Psoas muscle (tissue), 8 donors: ENCODE results near the gene ATAD3C. TPM values are rescaled to one million over a fixed set of nuclear protein-coding genes. Genes with fewer than 3 reads are reported as not detected.
"Not testable (repeated sequence)": the region's sequence is repeated elsewhere in the genome, so short reads cannot be mapped to it uniquely, and the experiment has no call there.

Experiments
- ATAC-seq, 4 donors: fragments of 200-7000 bp; cut with Tn5 transposase; one replicate each; pipeline ENCODE4 v1.9.1; 2020; ENCODE audit warnings: moderate library complexity in 3 of 4, mild to moderate bottlenecking in 2 of 4
- DNase-seq, 2 donors: peaks; one replicate each; pipeline ENCODE4 v3.0.0-alpha.2; 2020
- H3K27ac ChIP-seq: fragments of 200-600 bp; one replicate; pipeline ENCODE4 v1.8.0; 2022
- H3K27me3 ChIP-seq, 3 donors: fragments of 200-600 bp in 1 of 3; one replicate each; pipeline versions ENCODE4 v1.6.1 to v1.8.0; 2013 to 2022; ENCODE audit warnings: low read length in 2 of 3, mild to moderate bottlenecking in 2 of 3, moderate library complexity in 1 of 3; ENCODE audit not compliant: insufficient read depth in 3 of 3
- H3K36me3 ChIP-seq, 2 donors: fragments of 200-600 bp in 1 of 2; one replicate each; pipeline versions ENCODE4 v1.6.1 to v1.8.0; 2013 to 2022; ENCODE audit warnings: low read depth in 1 of 2, mild to moderate bottlenecking in 1 of 2, moderate library complexity in 1 of 2; ENCODE audit not compliant: insufficient read depth in 1 of 2
- H3K4me1 ChIP-seq: fragments of 200-600 bp; one replicate; pipeline ENCODE4 v1.8.0; 2022
- H3K4me3 ChIP-seq: fragments of 200-600 bp; one replicate; pipeline ENCODE4 v1.8.0; 2022; ENCODE audit warnings: mild to moderate bottlenecking
- H3K9me3 ChIP-seq: fragments of 200-600 bp; one replicate; pipeline ENCODE4 v1.8.0; 2022
- CTCF ChIP-seq: fragments of 200-600 bp; IDR thresholded peaks from one replicate; pipeline ENCODE4 v1.8.0; 2022; ENCODE audit warnings: antibody characterized with exemption
- WGBS, 3 donors: extraction: QIAGEN DNeasy Blood & Tissue Kit; methylation state at CpG; one replicate each; pipeline versions ENCODE4 v1.1.6 to v1.1.7; 2013; 5-methylcytosine and 5-hydroxymethylcytosine counted together
- intact Hi-C, 2 donors: fragments of 100-400 bp; cut with DNase I; formaldehyde crosslinking; loops; one replicate each; pipeline versions ENCODE4 v1.11.0 to v1.14.2; 2022
- polyA plus RNA-seq, 3 donors: library from polyadenylated mRNA; stranded (reverse); fragments of 200-250 nt; gene quantifications; one replicate each; pipeline ENCODE4 v1.2.3, GENCODE V29; 2013
- total RNA-seq, 4 donors: library from RNA; stranded (reverse); fragmentation: NEBNext Ultra II Directional in 2 of 4; extraction: Animal tissue kit (Norgen Biotek cat#: 25700) in 2 of 4; gene quantifications; one replicate each; pipeline versions ENCODE4 v1.2.1 to v1.2.4, GENCODE V29; 2021 to 2023
- donor health status: healthy with polysubstance abuse.
- donor health status: DM: no; HTN: no; CAD: no; lungs with moderate emphysema.
- donor health status: Bipolar disorder and iron deficiency.
- donor health status: healthy.
- donor health status: DM: yes; HTN: yes; CAD: no.
- donor health status: DM: no; HTN: no; CAD: no.
- donor health status: DM: no; HTN: no; CAD: no.
- donor health status: DM: yes; HTN: yes; CAD: no.

ATAD3C gene
- total and polyA plus RNA-seq, 7 donors: 0.12 to 0.99 (median 0.55) TPM

GRCh38 chr1:1406821-1407635 lies 42.5 kb upstream of the ATAD3C start, which contains the start of gene MRPL20:
Gene MRPL20, minus strand, starts transcription at chr1:1407293. Its CDS starts 76 bp downstream, at chr1:1407217.
- Histone ChIP-seq H3K27ac (peak within 1 kb of the TSS; percentile 83), H3K36me3 (peaks cover 5 to 46% of the 10 kb centered on the region in 2 donors), H3K4me1 (peaks cover 29% of the 10 kb centered on the region), H3K27me3 (no peaks in the 10 kb centered on the region), H3K9me3 (no peaks in the 10 kb centered on the region), H3K4me3 (peak within 1 kb of the TSS; percentile 92)
- DNase-seq (peak; percentile 96 to 98), ATAC-seq (peak; percentile 97 to 99 (median 98))
- intact Hi-C loops: loop anchor here in 1 of 2 donors (5.0 to 10.0 kb wide), 2 partner anchors 35 to 98 kb away; no protein-coding TSS in a partner anchor
- no peak for TF ChIP-seq CTCF
- WGBS, 3 donors: 0 to 1% (median 1%) methylated on average over 82 to 98 of the region's 98 CpGs

- Histone ChIP-seq H3K36me3 (peaks cover 5 to 38% of the 10 kb centered on the region in 2 donors), H3K4me1 (peaks cover 26% of the 10 kb centered on the region), H3K27ac (peak overlapping the region; percentile 83), H3K27me3 (no peaks in the 10 kb centered on the region), H3K9me3 (no peaks in the 10 kb centered on the region), H3K4me3 (peak overlapping the region; percentile 92)
- WGBS, 3 donors: 8 to 18% (median 10%) methylated on average over 22 to 41 of the region's 41 CpGs
- intact Hi-C loops: loop anchor here in 1 of 2 donors (5.0 to 10.0 kb wide), 2 partner anchors 35 to 97 kb away; no protein-coding TSS in a partner anchor
- no peak for TF ChIP-seq CTCF
- no peak for DNase-seq
- ATAC-seq: peak in 3 of 4 donors; percentile 19 to 27 (median 21)
Measured at GRCh38 chr1:1407636-1408318, 41.7 kb upstream of the ATAD3C start.

DNA sequence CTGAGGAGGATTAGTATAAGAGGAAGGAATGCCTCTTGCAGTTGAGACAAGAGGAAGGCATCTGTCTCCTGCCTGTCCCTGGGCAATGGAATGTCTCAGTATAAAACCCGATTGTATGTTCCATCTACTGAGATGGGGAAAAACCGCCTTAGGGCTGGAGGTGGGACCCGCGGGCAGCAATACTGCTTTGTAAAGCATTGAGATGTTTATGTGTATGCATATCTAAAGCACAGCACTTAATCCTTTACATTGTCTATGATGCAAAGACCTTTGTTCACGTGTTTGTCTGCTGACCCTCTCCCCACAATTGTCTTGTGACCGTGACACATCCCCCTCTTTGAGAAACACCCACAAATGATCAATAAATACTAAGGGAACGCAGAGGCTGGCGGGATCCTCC lies 39.3 kb upstream of the ATAD3C start:
- H3K27ac ChIP-seq, intact Hi-C loops, H3K27me3 ChIP-seq, DNase-seq, H3K4me3 ChIP-seq, ATAC-seq, H3K9me3 ChIP-seq: not testable (repeated sequence)
- 58 to 67% (median 63%) methylated on average over 8 of the region's 8 CpGs for WGBS, 3 donors
- Histone ChIP-seq H3K36me3 (peaks cover 3 to 14% of the 10 kb centered on the region in 2 donors), H3K4me1 (peaks cover 26% of the 10 kb centered on the region)

- TF ChIP-seq CTCF: no peak
- Histone ChIP-seq H3K4me1 (peaks cover 14% of the 10 kb centered on the region), H3K9me3 (no peaks in the 10 kb centered on the region), H3K27me3 (no peaks in the 10 kb centered on the region), H3K36me3 (peaks cover 0 to 4% of the 10 kb centered on the region in 2 donors), H3K4me3 (no peak overlapping the region), H3K27ac (no peak overlapping the region)
- DNase-seq: peak in 1 of 2 donors; percentile 23
- intact Hi-C loops: no loop called here
- ATAC-seq: no peak
- 89 to 92% (median 92%) methylated on average over 10 to 13 of the region's 13 CpGs for WGBS, 3 donors
Measured at GRCh38 chr1:1411626-1412025, 37.9 kb upstream of the ATAD3C start.

- intact Hi-C loops, H3K4me3 ChIP-seq, H3K27me3 ChIP-seq, ATAC-seq, H3K9me3 ChIP-seq, DNase-seq, H3K36me3 ChIP-seq, H3K27ac ChIP-seq: not testable (repeated sequence)
- H3K4me1 ChIP-seq: peaks cover 14% of the 10 kb centered on the region
- WGBS, 3 donors: 91 to 94% (median 91%) methylated on average over 11 of the region's 11 CpGs
Measured at GRCh38 chr1:1412311-1412902, 37.1 kb upstream of the ATAD3C start.
